Midbrain (tissue), 1 donor: ENCODE results near the gene POLN.
A peak's percentile ranks its signal among the peaks of the same experiment; 100 is the strongest.

ENCODE experiments used
- DNase-seq: peaks from one replicate; lab custom pipeline; 2025; lab: John Stamatoyannopoulos, UW

The POLN gene

GRCh38 chr4:2083116-2083825, 158.7 kb downstream of the POLN start:
- no peak for DNase-seq

- no peak for DNase-seq
Measured at GRCh38 chr4:2082627-2083026, 159.3 kb downstream of the POLN start.

GRCh38 chr4:2082118-2082517, 159.8 kb downstream of the POLN start:
- no peak for DNase-seq

GRCh38 chr4:2081540-2081939, 160.4 kb downstream of the POLN start:
- DNase-seq = no peak

GRCh38 chr4:2080429-2081300, 161.3 kb downstream of the POLN start:
- no peak for DNase-seq

GRCh38 chr4:2079926-2080325, 162.0 kb downstream of the POLN start:
- no peak for DNase-seq

- no peak for DNase-seq
Measured at GRCh38 chr4:2079006-2079405, 162.9 kb downstream of the POLN start.

GRCh38 chr4:2078584-2078983, 163.3 kb downstream of the POLN start:
- no peak for DNase-seq

- DNase-seq = no peak
Measured at GRCh38 chr4:2077537-2078460, 164.1 kb downstream of the POLN start.

GRCh38 chr4:2076908-2077536, 164.9 kb downstream of the POLN start:
- DNase-seq = no peak

GRCh38 chr4:2075987-2076907, 165.7 kb downstream of the POLN start:
- no peak for DNase-seq

GRCh38 chr4:2075171-2075986, 166.5 kb downstream of the POLN start:
- DNase-seq = no peak

- DNase-seq = no peak
Measured at GRCh38 chr4:2074588-2074987, 167.3 kb downstream of the POLN start.

GRCh38 chr4:2073808-2074481, 168.0 kb downstream of the POLN start:
- DNase-seq = no peak

- no peak for DNase-seq
Measured at GRCh38 chr4:2072971-2073807, 168.7 kb downstream of the POLN start.

- peak; percentile 71 for DNase-seq
Measured at GRCh38 chr4:2071912-2072867, 169.7 kb downstream of the POLN start.
